Measurements from ENCODE around the gene CCDC30. TPM values are rescaled to one million over a fixed set of nuclear protein-coding genes. Genes with fewer than 3 reads are reported as not detected.
A peak's percentile ranks its signal among the peaks of the same experiment; 100 is the strongest.
"Not testable (repeated sequence)": the region's sequence is repeated elsewhere in the genome, so short reads cannot be mapped to it uniquely, and the experiment has no call there.

Gene CCDC30
- polyA plus RNA-seq, 1 donor from 2014 or later, result 1.5 TPM

DNA sequence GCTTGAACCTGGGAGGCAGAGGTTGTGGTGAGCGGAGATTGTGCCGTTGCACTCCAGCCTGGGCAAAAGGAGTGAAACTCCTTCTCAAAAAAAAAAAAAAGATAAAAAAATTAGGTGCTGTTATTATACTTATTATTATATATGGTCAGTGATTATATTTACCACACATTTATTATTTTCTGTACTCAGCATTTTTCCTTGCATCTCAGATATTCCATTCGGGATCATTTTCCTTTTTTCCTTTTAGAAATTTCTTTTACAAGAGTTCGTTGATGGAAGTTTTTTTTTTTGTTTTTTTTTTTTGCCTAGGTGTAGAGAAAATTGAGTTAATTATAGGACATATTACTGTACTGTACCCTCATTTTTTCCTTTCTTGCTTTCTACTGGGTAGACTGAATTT, 13.5 kb downstream of the CCDC30 start:
- no peak overlapping the region for H3K27ac Mint-ChIP-seq
- peak overlapping the region in 1 of 4 donors; percentile 22 for H3K4me3 Mint-ChIP-seq
- no peaks in the 10 kb centered on the region for H3K9me3 Mint-ChIP-seq
- no peaks in the 10 kb centered on the region for H3K4me1 Mint-ChIP-seq
- no peaks in the 10 kb centered on the region for H3K27me3 Mint-ChIP-seq
- peaks cover 4% of the 10 kb centered on the region for H3K36me3 Mint-ChIP-seq

DNA sequence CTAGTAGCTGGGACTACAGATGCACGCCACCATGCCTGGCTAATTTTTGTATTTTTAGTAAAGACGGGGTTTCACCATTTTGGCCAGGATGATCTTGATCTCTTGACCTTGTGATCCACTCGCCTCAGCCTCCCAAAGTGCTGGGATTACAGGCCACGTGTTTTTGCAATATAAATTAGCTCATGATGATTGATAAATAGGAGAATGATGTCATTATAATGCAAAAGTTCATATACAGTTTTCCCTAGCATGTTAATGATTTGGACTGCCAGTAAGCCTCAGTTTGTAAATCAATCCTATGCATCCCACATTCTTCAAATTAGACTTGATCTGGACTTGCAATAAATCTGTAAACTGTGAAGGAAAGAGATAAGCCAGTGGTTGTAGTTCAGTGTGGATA, 14.3 kb downstream of the CCDC30 start:
- not testable (repeated sequence) for H3K9me3 Mint-ChIP-seq, H3K27me3 Mint-ChIP-seq, H3K4me1 Mint-ChIP-seq, H3K36me3 Mint-ChIP-seq, H3K4me3 Mint-ChIP-seq
- H3K27ac Mint-ChIP-seq, result peak overlapping the region in 1 of 3 donors; percentile 82

DNA sequence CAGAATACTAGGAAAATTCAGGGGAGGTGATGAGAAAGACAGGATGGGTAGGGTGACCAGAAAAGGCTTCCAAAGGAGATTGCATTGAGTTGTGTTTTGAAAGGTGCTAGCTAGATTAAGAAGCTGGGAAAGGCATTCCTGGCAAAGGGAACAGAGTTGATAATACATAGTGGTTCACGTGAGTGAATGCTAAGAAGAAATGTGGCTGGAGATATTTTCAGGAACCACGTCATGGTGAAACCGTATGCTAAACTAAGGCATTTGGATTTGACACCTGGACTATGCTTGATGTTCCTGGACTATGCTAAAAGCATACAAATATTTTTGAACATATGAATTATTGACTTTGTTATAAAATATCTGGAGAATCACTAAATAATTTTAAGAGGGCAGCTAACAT, 14.7 kb downstream of the CCDC30 start:
- H3K27me3 Mint-ChIP-seq, result no peaks in the 10 kb centered on the region
- H3K4me1 Mint-ChIP-seq, result peaks cover 0 to 3% (median 0%) of the 10 kb centered on the region in 3 donors
- H3K4me3 Mint-ChIP-seq, result no peak overlapping the region
- H3K36me3 Mint-ChIP-seq, result peaks cover 4% of the 10 kb centered on the region
- no peaks in the 10 kb centered on the region for H3K9me3 Mint-ChIP-seq
- H3K27ac Mint-ChIP-seq, result peak overlapping the region in 1 of 3 donors; percentile 82

DNA sequence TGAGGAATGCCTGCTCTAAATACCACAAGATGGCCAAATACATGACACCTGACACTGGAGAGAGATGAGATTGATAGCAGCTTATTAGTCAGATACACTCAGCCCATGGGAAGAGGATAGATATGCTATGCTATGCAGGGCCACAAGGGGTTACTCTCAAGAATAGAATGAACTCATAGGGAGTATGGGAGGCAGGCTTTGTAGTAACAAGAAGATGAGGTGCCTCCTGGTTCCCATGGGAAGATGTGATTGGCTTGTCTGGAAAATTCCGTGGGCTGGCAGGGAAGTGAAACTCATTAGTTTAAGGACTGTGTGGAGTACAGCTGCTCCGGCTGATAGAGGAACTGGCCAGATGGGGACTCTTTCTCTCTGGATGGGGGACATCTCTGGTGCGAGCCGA, 16.5 kb downstream of the CCDC30 start:
- Mint-ChIP-seq H3K4me3 (no peak overlapping the region), H3K27me3 (no peaks in the 10 kb centered on the region), H3K36me3 (peaks cover 9% of the 10 kb centered on the region), H3K9me3 (no peaks in the 10 kb centered on the region), H3K4me1 (peaks cover 0 to 3% (median 0%) of the 10 kb centered on the region in 3 donors), H3K27ac (no peak overlapping the region)

DNA sequence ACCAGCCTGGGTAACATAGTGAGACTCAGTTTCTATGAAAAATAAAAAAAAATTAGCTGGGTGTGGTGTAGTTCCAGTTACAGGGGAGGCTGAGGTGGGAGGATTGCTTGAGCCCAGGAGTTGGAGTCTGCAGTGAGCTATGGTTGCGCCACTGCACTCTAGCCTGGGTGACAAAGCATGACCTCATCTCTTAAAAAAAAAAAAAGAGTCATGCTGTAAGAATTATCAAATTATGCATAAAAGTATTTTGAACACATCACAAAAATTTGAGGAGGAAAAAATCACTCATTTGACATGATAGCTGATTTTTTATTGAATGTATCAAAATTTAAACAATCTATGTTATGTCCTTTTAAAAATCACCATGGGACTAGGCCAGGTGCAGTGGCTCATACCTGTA, 17.8 kb downstream of the CCDC30 start:
- peaks cover 12% of the 10 kb centered on the region for H3K36me3 Mint-ChIP-seq
- no peaks in the 10 kb centered on the region for H3K27me3 Mint-ChIP-seq
- no peak overlapping the region for H3K27ac Mint-ChIP-seq
- no peak overlapping the region for H3K4me3 Mint-ChIP-seq
- H3K9me3 Mint-ChIP-seq, result peaks cover 0 to 2% (median 0%) of the 10 kb centered on the region in 3 donors
- peaks cover 0 to 3% (median 0%) of the 10 kb centered on the region in 3 donors for H3K4me1 Mint-ChIP-seq

DNA sequence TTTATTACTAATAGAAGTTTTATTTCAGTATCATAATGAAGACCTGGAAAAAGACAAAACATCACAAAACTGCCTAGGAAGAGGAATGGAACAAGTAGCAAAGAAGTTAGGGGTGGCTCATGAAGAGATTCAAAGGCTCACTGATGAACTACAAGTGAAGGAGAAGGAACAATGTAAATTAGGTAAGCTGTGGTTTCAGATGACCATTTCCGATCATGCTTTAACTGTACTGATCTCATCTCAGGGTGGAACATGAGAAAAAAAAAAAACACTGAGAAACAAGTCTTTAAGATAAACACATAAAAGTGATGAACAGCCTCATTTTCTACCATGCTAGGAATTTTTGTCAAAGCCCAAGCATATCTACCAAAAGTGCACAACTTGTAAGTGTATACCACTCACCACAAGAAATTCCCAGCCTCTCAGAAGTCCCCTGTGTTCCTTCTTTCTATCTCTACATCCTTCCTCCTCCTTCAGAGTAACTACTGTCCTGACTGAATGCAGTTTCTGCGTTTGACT, 19.6 kb downstream of the CCDC30 start:
- Mint-ChIP-seq H3K36me3 (peaks cover 12% of the 10 kb centered on the region), H3K9me3 (peaks cover 0 to 2% (median 0%) of the 10 kb centered on the region in 3 donors), H3K27me3 (no peaks in the 10 kb centered on the region), H3K4me1 (peaks cover 0 to 3% (median 0%) of the 10 kb centered on the region in 3 donors), H3K27ac (no peak overlapping the region), H3K4me3 (no peak overlapping the region)

DNA sequence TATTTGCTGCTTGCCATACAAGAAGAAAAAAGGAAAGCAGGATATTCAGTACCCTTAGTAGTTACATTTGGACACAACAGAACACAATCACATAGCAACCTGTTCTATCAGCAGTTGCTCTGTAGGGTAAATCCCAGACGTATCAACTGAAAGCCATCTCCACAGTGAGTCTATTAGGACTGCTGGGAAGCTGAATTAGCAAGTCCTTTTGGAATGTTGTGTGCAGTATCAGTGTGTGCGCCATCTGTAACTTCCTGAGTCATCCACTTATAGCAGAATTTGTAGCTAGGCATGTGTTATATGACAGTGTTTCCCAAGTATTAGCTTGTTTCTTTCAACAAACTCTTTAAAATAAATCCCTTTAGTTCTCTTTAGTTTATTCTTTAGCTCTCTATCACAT, 21.3 kb downstream of the CCDC30 start:
- peaks cover 0 to 3% (median 0%) of the 10 kb centered on the region in 3 donors for H3K4me1 Mint-ChIP-seq
- no peak overlapping the region for H3K27ac Mint-ChIP-seq
- peaks cover 0 to 4% (median 0%) of the 10 kb centered on the region in 3 donors for H3K9me3 Mint-ChIP-seq
- no peak overlapping the region for H3K4me3 Mint-ChIP-seq
- H3K27me3 Mint-ChIP-seq, result no peaks in the 10 kb centered on the region
- H3K36me3 Mint-ChIP-seq, result peaks cover 12% of the 10 kb centered on the region

DNA sequence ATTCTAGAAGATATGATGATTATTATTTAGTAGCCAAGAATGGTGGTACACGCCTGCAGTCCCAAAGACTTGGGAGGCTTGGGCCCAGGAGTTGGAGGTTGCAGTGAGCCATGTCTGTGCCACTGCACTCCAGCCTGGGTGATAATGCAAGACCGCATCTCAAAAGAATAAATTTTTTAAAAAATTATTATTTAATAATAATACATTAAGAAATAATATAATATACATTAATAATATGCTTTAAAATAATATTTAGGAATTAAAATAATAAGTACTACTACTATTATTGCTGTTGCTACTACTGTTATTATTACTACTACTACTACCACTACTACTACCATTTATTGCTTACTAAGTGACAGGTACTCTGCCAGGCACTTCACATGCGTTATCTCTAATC, 27.2 kb downstream of the CCDC30 start:
- Mint-ChIP-seq H3K27ac (no peak overlapping the region), H3K4me1 (no peaks in the 10 kb centered on the region), H3K9me3 (peaks cover 0 to 7% (median 3%) of the 10 kb centered on the region in 3 donors), H3K4me3 (no peak overlapping the region), H3K27me3 (no peaks in the 10 kb centered on the region), H3K36me3 (peaks cover 6% of the 10 kb centered on the region)

DNA sequence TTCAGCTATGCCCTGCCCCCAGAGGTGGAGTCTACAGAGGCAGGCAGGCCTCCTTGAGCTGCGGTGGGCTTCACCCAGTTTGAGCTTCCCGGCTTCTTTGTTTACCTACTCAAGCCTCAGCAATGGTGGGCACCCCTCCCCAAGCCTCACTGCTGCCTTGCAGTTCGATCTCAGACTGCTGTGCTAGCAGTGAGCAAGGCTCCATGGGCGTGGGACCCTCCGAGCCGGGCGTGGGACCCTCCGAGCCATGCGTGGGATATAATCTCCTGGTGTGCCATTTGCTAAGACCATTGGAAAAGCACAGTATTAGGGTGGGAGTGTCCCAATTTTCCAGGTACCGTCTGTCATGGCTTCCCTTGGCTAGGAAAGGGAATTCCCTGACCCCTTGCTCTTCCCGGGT, 38.9 kb downstream of the CCDC30 start:
- not testable (repeated sequence) for H3K27ac Mint-ChIP-seq, H3K4me1 Mint-ChIP-seq, H3K4me3 Mint-ChIP-seq, H3K27me3 Mint-ChIP-seq
- Mint-ChIP-seq H3K36me3 (peaks cover 33% of the 10 kb centered on the region), H3K9me3 (peaks cover 3 to 24% (median 14%) of the 10 kb centered on the region in 3 donors)

DNA sequence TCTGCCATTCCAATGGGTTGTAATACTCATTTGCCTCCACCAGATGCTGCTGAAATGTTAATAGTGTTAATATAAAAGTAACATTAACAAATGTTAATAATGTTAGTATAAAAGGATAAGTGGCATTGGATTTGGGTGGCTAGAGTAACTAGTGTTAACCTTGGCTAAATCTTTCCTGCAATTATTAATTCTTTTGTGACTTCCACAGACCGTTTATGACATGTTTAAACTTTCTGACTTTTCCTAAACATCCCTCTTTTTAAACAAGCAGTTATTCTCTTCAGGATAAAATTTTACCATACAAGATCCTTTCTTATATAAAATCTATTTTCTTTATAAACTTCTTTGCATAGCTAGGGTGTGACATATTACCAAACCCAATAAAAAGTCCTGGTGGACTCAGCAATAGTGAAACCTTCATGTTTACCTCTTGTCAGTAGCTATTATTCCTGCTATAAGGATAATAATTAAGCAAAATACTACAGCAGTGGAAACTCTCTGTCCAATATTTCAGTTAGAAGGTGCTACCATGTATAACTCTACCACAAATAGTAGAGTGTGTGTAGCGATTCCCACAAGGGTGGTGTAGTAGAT, 41.5 kb downstream of the CCDC30 start:
- Mint-ChIP-seq H3K4me3 (no peak overlapping the region), H3K9me3 (peaks cover 3 to 29% (median 16%) of the 10 kb centered on the region in 3 donors), H3K4me1 (no peaks in the 10 kb centered on the region), H3K27me3 (no peaks in the 10 kb centered on the region), H3K27ac (no peak overlapping the region), H3K36me3 (peaks cover 29% of the 10 kb centered on the region)

DNA sequence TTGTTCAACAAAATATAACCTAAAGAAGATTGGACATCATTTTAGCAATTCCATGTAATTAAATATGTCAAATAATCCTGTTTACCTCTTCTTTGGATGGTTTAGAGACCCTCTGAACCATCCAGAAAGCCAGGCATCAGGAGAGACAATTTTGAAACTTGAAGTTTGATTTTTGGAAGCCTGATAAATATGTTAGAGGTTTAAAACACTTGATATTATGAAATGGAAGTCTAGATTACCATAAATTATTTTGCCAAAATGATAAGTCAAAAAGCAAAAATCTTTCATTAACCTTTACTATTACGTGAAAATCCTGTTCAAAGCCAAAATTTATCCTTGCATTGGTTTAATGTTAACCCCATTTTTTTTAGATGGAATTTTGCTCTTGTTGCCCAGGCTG, 43.5 kb downstream of the CCDC30 start:
- peaks cover 19% of the 10 kb centered on the region for H3K36me3 Mint-ChIP-seq
- no peaks in the 10 kb centered on the region for H3K4me1 Mint-ChIP-seq
- H3K27ac Mint-ChIP-seq, result no peak overlapping the region
- no peak overlapping the region for H3K4me3 Mint-ChIP-seq
- peaks cover 3 to 33% (median 21%) of the 10 kb centered on the region in 3 donors for H3K9me3 Mint-ChIP-seq
- no peaks in the 10 kb centered on the region for H3K27me3 Mint-ChIP-seq

DNA sequence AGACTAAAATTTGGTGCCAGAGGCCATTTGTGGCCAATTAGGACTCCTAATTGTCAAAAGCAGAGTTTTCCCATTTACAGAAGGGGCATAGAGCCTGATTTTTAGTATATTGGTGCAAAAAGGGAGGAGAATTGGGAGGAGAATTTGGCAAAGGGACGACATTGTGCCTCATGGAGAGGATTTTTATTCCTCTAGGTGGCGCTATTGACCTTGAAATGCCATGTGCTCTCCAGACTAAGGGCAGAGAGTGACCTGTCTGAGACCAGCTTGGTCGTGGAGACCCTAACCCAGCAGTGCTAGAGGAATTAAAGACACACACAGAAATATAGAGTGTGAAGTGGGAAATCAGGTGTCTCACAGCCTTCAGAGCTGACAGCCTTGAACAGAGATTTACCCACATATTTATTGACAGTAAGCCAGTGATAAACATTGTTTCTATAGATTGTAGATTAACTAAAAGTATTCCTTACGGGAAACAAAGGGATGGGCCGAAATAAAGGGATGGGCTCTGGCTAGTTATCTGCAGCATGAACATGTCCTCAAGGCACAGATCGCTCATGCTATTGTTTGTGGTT, 48.6 kb downstream of the CCDC30 start:
- H3K4me1 Mint-ChIP-seq, H3K27me3 Mint-ChIP-seq: not testable (repeated sequence)
- Mint-ChIP-seq H3K27ac (peak overlapping the region in 1 of 3 donors; percentile 54), H3K4me3 (peak overlapping the region in 1 of 4 donors; percentile 37), H3K9me3 (peaks cover 5 to 30% (median 24%) of the 10 kb centered on the region in 3 donors), H3K36me3 (peaks cover 15% of the 10 kb centered on the region)

DNA sequence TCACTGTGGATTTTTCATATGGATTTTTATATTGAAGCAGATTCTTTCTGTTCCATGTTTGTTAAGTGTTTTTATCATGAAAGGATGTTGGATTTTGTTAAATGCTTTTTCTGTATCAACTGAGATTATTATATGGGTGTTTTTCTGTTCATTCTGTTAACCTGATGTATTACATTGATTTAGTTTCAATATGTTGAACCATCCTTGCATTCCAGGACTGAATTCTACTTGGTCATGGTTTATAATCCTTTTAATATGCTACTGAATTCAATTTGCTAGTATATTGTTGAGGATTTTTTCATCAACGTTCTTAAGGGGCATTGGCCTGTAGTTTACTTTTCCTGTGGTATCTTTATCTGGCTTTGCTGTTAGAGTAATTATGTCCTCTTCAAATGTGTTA, 55.8 kb downstream of the CCDC30 start:
- Mint-ChIP-seq H3K4me3 (no peak overlapping the region), H3K27me3 (no peaks in the 10 kb centered on the region), H3K9me3 (peaks cover 15 to 47% (median 38%) of the 10 kb centered on the region in 3 donors), H3K4me1 (no peaks in the 10 kb centered on the region), H3K27ac (no peak overlapping the region), H3K36me3 (peaks cover 9% of the 10 kb centered on the region)

DNA sequence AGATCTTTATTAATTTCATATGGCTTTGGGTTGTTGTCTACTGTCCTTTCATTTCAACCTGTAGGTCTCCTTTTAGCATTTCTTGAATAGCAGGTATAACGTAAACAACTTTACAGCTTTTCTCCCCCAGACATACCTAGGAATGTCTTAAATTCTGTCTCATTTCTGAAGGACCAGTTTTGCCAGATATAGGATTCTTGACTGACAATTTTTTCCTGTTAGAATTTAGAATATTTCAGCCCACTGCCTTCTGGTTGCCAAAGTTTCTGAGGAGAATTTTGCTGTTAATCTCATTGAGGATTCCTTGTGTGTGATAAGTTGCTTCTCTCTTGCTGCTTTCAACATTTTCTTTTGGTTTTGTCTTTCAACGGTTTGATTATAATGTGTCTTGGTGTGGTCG, 60.1 kb downstream of the CCDC30 start:
- H3K27ac Mint-ChIP-seq, result no peak overlapping the region
- H3K4me1 Mint-ChIP-seq, result peaks cover 0 to 2% (median 0%) of the 10 kb centered on the region in 3 donors
- peaks cover 16% of the 10 kb centered on the region for H3K36me3 Mint-ChIP-seq
- peaks cover 9 to 36% (median 31%) of the 10 kb centered on the region in 3 donors for H3K9me3 Mint-ChIP-seq
- peak overlapping the region in 1 of 4 donors; percentile 23 for H3K4me3 Mint-ChIP-seq
- no peaks in the 10 kb centered on the region for H3K27me3 Mint-ChIP-seq

DNA sequence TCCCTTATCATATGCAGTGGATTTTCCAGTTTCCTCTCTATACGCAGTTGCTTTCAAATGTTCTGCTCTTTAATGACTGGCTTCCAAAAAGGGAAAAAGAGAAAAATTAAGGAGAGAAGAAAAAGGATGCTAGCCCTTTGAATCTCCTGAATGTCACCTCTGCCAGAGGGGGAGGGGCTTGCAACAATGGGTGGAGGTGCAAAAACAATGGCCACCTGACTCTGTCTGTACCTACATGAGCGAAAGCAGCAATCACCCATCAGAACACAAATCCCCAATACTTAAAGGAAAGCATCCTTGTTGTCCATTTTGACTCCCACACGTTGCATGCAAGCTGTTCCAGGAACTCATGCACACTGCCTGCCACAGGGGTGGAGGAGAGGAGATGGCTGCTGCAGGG, 61.2 kb downstream of the CCDC30 start:
- H3K4me3 Mint-ChIP-seq, result no peak overlapping the region
- no peaks in the 10 kb centered on the region for H3K27me3 Mint-ChIP-seq
- peaks cover 0 to 5% (median 0%) of the 10 kb centered on the region in 3 donors for H3K4me1 Mint-ChIP-seq
- no peak overlapping the region for H3K27ac Mint-ChIP-seq
- H3K9me3 Mint-ChIP-seq, result peaks cover 3 to 27% (median 24%) of the 10 kb centered on the region in 3 donors
- peaks cover 16% of the 10 kb centered on the region for H3K36me3 Mint-ChIP-seq

DNA sequence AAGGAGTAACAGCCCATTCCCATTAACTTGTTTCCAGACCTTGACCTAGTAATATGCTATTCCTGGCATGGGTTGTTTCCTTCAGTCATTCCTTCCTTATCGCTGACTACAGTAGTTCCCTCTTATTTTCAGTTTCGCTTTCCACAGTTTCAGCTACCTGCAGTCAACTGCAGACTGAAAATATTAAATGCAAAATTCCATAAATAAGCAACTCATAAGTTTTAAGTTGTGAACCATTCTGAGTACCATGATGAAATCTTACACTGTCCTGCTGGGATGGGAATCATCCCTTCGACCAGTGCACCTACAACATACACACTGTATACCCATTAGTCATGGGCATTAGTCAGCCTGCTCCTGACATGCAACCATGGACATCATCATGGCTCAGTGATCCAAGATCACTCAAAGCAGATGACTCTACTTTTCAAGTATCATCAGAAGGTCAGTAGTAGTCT, 66.7 kb downstream of the CCDC30 start:
- Mint-ChIP-seq H3K4me3 (peak overlapping the region in 3 of 4 donors; percentile 54 to 88 (median 55)), H3K9me3 (peaks cover 0 to 8% (median 7%) of the 10 kb centered on the region in 3 donors), H3K4me1 (peaks cover 0 to 10% (median 7%) of the 10 kb centered on the region in 3 donors), H3K36me3 (peaks cover 16% of the 10 kb centered on the region), H3K27ac (peak overlapping the region in 1 of 3 donors; percentile 84), H3K27me3 (no peaks in the 10 kb centered on the region)
